GM23338 (cell line): ENCODE results near the gene EYA2. TPM values are rescaled to one million over a fixed set of nuclear protein-coding genes. Genes with fewer than 3 reads are reported as not detected.

Experiments
- ATAC-seq: fragments of 200-7000 bp; cut with Tn5 transposase; 3 replicates; pipeline ENCODE4 v1.9.1; 2020
- DNase-seq: peaks from one replicate; pipeline ENCODE4 v3.0.0-alpha.2; 2015; ENCODE audit warnings: low spot score
- H2AFZ ChIP-seq: fragments of 200-600 bp; sonication (generic); 2 replicates; pipeline ENCODE4 v1.8.0; 2016; ENCODE audit warnings: antibody characterized with exemption, mild to moderate bottlenecking, moderate library complexity
- H3F3A ChIP-seq: fragments of 200-600 bp; sonication (generic); replicated peaks from 2 replicates; pipeline ENCODE4 v1.8.0; 2017; ENCODE audit warnings: antibody characterized with exemption, mixed run types, low read depth
- H3K27ac ChIP-seq: fragments of 200-600 bp; sonication (generic); 2 replicates; pipeline ENCODE4 v1.6.1; 2016; ENCODE audit warnings: low read depth
- H3K27me3 ChIP-seq: fragments of 200-600 bp; sonication (generic); 2 replicates; pipeline ENCODE4 v1.8.0; 2016; ENCODE audit warnings: mild to moderate bottlenecking, mixed run types, moderate library complexity; ENCODE audit not compliant: insufficient read depth
- H3K36me3 ChIP-seq: fragments of 200-600 bp; sonication (generic); 2 replicates; pipeline ENCODE4 v1.8.0; 2016; ENCODE audit warnings: mild to moderate bottlenecking; ENCODE audit not compliant: insufficient read depth
- H3K4me1 ChIP-seq: fragments of 200-600 bp; sonication (generic); 2 replicates; pipeline ENCODE4 v1.8.0; 2016; ENCODE audit warnings: mild to moderate bottlenecking, moderate library complexity; ENCODE audit not compliant: insufficient read depth
- H3K4me2 ChIP-seq: fragments of 200-600 bp; sonication (generic); 2 replicates; pipeline ENCODE4 v1.7.1; 2017; ENCODE audit warnings: mixed run types
- H3K4me3 ChIP-seq: fragments of 200-600 bp; sonication (generic); 2 replicates; pipeline ENCODE4 v1.6.1; 2016; ENCODE audit warnings: mixed run types
- H3K79me2 ChIP-seq: fragments of 200-600 bp; sonication (generic); replicated peaks from 2 replicates; pipeline ENCODE4 v1.8.0; 2017; ENCODE audit warnings: mild to moderate bottlenecking; ENCODE audit not compliant: insufficient read depth
- H3K9me2 ChIP-seq: fragments of 200-600 bp; sonication (generic); 2 replicates; pipeline ENCODE4 v1.8.0; 2017; ENCODE audit not compliant: insufficient read depth
- H4K20me1 ChIP-seq: fragments of 200-600 bp; sonication (generic); replicated peaks from 2 replicates; pipeline ENCODE4 v1.8.0; 2017; ENCODE audit warnings: mild to moderate bottlenecking; ENCODE audit not compliant: insufficient read depth
- H3K27ac Mint-ChIP-seq: 2 replicates; pipeline ENCODE4 v1.8.0; 2020; ENCODE audit warnings: inconsistent platforms, mild to moderate bottlenecking, moderate library complexity, mixed read lengths
- H3K27me3 Mint-ChIP-seq: 3 replicates; pipeline ENCODE4 v1.8.0; 2022; ENCODE audit warnings: low read depth, mild to moderate bottlenecking, moderate library complexity, mixed read lengths, inconsistent platforms; ENCODE audit not compliant: insufficient read depth, poor library complexity
- H3K36me3 Mint-ChIP-seq: 3 replicates; pipeline ENCODE4 v1.8.0; 2021; ENCODE audit warnings: low read depth, mild to moderate bottlenecking, inconsistent platforms, moderate library complexity, mixed read lengths
- H3K4me1 Mint-ChIP-seq: 3 replicates; pipeline ENCODE4 v1.8.0; 2020; ENCODE audit warnings: mild to moderate bottlenecking, inconsistent platforms, mixed read lengths
- H3K4me3 Mint-ChIP-seq: 3 replicates; pipeline ENCODE4 v1.8.0; 2021; ENCODE audit warnings: moderate library complexity, mild to moderate bottlenecking, inconsistent platforms, mixed read lengths
- H3K9me3 Mint-ChIP-seq: 3 replicates; pipeline ENCODE4 v1.8.0; 2020; ENCODE audit warnings: moderate library complexity, mild to moderate bottlenecking, inconsistent platforms, mixed read lengths
- CREB1 ChIP-seq: fragments of 250-450 bp; sonication (Bioruptor Pico); IDR thresholded peaks from 2 replicates; pipeline ENCODE4 v1.5.0; 2020; ENCODE audit warnings: low read depth, mild to moderate bottlenecking, moderate library complexity
- EZH2 ChIP-seq: fragments of 200-600 bp; sonication (generic); IDR thresholded peaks from one replicate; pipeline ENCODE4 v1.8.0; 2017; ENCODE audit warnings: antibody characterized with exemption, mild to moderate bottlenecking, low read depth; ENCODE audit not compliant: unreplicated experiment
- EZH2phosphoT487 ChIP-seq: fragments of 200-600 bp; sonication (generic); IDR thresholded peaks from one replicate; pipeline ENCODE4 v1.8.1; 2018; ENCODE audit warnings: antibody characterized with exemption; ENCODE audit not compliant: unreplicated experiment
- JUNB ChIP-seq: IDR thresholded peaks from one replicate; pipeline ENCODE4 v1.6.1; 2016; ENCODE audit warnings: antibody characterized with exemption; ENCODE audit not compliant: unreplicated experiment
- NANOG ChIP-seq: IDR thresholded peaks from 2 replicates; pipeline ENCODE4 v1.6.1; 2016; ENCODE audit warnings: antibody characterized with exemption, borderline replicate concordance
- POLR2AphosphoS5 ChIP-seq: IDR thresholded peaks from 2 replicates; pipeline ENCODE4 v1.6.1; 2016; ENCODE audit warnings: antibody characterized with exemption, low read depth
- ZNF114 ChIP-seq: fragments of 250-450 bp; sonication (Bioruptor Pico); IDR thresholded peaks from 2 replicates; pipeline ENCODE4 v1.5.0; 2020; ENCODE audit warnings: mild to moderate bottlenecking, moderate library complexity
- ZNF331 ChIP-seq: fragments of 250-450 bp; sonication (Bioruptor Pico); IDR thresholded peaks from 2 replicates; pipeline ENCODE4 v1.5.0; 2020; ENCODE audit warnings: low read depth, mild to moderate bottlenecking, moderate library complexity
- polyA plus RNA-seq: library from polyadenylated mRNA; unstranded; fragments of >200 nt; fragmentation: Nextera tagmentation; extraction: Ambion mirVana; gene quantifications from 2 replicates; pipeline ENCODE4 v1.2.1, GENCODE V29; 2016
- total RNA-seq: library from RNA; depleted of rRNA; stranded (reverse); fragments of >200 nt; shearing (Covaris generic); gene quantifications from 2 replicates; pipeline ENCODE4 v1.2.3, GENCODE V29; 2014
- TF ChIP-seq, protein P1 (sequence below): fragments of 250-450 bp; sonication (Bioruptor Pico); IDR thresholded peaks from 2 replicates; pipeline ENCODE4 v1.5.0; 2020; ENCODE audit warnings: mild to moderate bottlenecking, moderate library complexity
- TF ChIP-seq, protein P2 (sequence below), 2 experiments: fragments of 200-600 bp in 1 of 2; sonication (generic) in 1 of 2; conservative IDR thresholded peaks; 2 replicates each; pipeline versions ENCODE4 v1.5.1 to v1.6.1; 2016 to 2017; ENCODE audit warnings: antibody characterized with exemption in 2 of 2, low read depth in 2 of 2, mild to moderate bottlenecking in 2 of 2, moderate library complexity in 1 of 2

Gene EYA2
- total and polyA plus RNA-seq, 2 experiments from 2014 or later = 0.50 to 0.56 TPM

DNA sequence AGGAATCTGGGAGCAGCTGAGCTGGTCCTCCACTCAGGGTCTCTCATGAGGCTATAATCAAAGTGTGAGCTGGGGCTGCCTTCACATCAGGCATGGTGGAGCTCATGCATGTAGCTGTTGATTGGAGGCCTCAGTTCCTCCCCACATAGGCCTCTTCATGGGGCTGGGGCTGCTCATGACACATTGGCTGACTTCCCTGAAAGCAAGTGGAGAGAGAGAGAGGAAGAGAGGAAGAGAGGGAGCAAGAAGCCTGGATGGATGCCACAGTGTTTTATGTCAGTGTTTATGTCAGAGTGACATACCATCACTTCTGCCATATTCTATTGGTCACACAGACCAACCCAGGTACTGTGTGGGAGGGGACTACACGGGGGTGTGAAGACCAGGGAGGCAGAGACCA lies 43.8 kb downstream of the EYA2 start:
- no peaks in the 10 kb centered on the region for H3K9me2 ChIP-seq
- Mint-ChIP-seq H3K27me3 (no peaks in the 10 kb centered on the region), H3K4me1 (no peaks in the 10 kb centered on the region; the same call in 2 of the 3 replicates), H3K4me3 (no peak overlapping the region), H3K9me3 (0 out of 3 replicates have a peak, but pooled peaks cover 3% of the 10 kb centered on the region), H3K36me3 (no peaks in the 10 kb centered on the region), H3K27ac (no peak overlapping the region)
- no peak overlapping the region for H3K27ac ChIP-seq
- H3K36me3 ChIP-seq = no peaks in the 10 kb centered on the region
- TF ChIP-seq JUNB (no peak), EZH2 (no peak), POLR2AphosphoS5 (no peak), ZNF114 (no peak), EZH2phosphoT487 (no peak), ZNF331 (CRISPR knock-in tag) (no peak), CREB1 (CRISPR knock-in tag) (no peak), NANOG (no peak)
- TF ChIP-seq, protein P1, sequence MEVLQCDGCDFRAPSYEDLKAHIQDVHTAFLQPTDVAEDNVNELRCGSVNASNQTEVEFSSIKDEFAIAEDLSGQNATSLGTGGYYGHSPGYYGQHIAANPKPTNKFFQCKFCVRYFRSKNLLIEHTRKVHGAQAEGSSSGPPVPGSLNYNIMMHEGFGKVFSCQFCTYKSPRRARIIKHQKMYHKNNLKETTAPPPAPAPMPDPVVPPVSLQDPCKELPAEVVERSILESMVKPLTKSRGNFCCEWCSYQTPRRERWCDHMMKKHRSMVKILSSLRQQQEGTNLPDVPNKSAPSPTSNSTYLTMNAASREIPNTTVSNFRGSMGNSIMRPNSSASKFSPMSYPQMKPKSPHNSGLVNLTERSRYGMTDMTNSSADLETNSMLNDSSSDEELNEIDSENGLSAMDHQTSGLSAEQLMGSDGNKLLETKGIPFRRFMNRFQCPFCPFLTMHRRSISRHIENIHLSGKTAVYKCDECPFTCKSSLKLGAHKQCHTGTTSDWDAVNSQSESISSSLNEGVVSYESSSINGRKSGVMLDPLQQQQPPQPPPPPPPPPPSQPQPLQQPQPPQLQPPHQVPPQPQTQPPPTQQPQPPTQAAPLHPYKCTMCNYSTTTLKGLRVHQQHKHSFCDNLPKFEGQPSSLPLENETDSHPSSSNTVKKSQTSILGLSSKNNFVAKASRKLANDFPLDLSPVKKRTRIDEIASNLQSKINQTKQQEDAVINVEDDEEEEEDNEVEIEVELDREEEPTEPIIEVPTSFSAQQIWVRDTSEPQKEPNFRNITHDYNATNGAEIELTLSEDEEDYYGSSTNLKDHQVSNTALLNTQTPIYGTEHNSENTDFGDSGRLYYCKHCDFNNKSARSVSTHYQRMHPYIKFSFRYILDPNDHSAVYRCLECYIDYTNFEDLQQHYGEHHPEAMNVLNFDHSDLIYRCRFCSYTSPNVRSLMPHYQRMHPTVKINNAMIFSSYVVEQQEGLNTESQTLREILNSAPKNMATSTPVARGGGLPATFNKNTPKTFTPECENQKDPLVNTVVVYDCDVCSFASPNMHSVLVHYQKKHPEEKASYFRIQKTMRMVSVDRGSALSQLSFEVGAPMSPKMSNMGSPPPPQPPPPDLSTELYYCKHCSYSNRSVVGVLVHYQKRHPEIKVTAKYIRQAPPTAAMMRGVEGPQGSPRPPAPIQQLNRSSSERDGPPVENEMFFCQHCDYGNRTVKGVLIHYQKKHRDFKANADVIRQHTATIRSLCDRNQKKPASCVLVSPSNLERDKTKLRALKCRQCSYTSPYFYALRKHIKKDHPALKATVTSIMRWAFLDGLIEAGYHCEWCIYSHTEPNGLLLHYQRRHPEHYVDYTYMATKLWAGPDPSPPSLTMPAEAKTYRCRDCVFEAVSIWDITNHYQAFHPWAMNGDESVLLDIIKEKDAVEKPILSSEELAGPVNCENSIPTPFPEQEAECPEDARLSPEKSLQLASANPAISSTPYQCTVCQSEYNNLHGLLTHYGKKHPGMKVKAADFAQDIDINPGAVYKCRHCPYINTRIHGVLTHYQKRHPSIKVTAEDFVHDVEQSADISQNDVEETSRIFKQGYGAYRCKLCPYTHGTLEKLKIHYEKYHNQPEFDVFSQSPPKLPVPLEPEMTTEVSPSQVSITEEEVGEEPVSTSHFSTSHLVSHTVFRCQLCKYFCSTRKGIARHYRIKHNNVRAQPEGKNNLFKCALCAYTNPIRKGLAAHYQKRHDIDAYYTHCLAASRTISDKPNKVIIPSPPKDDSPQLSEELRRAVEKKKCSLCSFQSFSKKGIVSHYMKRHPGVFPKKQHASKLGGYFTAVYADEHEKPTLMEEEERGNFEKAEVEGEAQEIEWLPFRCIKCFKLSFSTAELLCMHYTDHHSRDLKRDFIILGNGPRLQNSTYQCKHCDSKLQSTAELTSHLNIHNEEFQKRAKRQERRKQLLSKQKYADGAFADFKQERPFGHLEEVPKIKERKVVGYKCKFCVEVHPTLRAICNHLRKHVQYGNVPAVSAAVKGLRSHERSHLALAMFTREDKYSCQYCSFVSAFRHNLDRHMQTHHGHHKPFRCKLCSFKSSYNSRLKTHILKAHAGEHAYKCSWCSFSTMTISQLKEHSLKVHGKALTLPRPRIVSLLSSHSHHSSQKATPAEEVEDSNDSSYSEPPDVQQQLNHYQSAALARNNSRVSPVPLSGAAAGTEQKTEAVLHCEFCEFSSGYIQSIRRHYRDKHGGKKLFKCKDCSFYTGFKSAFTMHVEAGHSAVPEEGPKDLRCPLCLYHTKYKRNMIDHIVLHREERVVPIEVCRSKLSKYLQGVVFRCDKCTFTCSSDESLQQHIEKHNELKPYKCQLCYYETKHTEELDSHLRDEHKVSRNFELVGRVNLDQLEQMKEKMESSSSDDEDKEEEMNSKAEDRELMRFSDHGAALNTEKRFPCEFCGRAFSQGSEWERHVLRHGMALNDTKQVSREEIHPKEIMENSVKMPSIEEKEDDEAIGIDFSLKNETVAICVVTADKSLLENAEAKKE (CRISPR knock-in tag) = no peak
- TF ChIP-seq, protein P2, sequence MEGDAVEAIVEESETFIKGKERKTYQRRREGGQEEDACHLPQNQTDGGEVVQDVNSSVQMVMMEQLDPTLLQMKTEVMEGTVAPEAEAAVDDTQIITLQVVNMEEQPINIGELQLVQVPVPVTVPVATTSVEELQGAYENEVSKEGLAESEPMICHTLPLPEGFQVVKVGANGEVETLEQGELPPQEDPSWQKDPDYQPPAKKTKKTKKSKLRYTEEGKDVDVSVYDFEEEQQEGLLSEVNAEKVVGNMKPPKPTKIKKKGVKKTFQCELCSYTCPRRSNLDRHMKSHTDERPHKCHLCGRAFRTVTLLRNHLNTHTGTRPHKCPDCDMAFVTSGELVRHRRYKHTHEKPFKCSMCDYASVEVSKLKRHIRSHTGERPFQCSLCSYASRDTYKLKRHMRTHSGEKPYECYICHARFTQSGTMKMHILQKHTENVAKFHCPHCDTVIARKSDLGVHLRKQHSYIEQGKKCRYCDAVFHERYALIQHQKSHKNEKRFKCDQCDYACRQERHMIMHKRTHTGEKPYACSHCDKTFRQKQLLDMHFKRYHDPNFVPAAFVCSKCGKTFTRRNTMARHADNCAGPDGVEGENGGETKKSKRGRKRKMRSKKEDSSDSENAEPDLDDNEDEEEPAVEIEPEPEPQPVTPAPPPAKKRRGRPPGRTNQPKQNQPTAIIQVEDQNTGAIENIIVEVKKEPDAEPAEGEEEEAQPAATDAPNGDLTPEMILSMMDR (conservative IDR thresholded peaks at IDR 0.05; ENCODE audit: low read depth in 2 of 2) = no peak
- DNase-seq (no peak), ATAC-seq (no peak)
- no peak overlapping the region for H3K4me2 ChIP-seq
- H3F3A ChIP-seq = no peaks in the 10 kb centered on the region
- H4K20me1 ChIP-seq = no peaks in the 10 kb centered on the region
- H3K79me2 ChIP-seq = no peaks in the 10 kb centered on the region
- H3K4me3 ChIP-seq = no peak overlapping the region
- no peak overlapping the region for H2AFZ ChIP-seq
- no peaks in the 10 kb centered on the region for H3K4me1 ChIP-seq
- H3K27me3 ChIP-seq = no peaks in the 10 kb centered on the region
